Measurements from ENCODE around the gene TTF2. TPM values are rescaled to one million over a fixed set of nuclear protein-coding genes. Genes with fewer than 3 reads are reported as not detected.
"Not testable (repeated sequence)": the region's sequence is repeated elsewhere in the genome, so short reads cannot be mapped to it uniquely, and the experiment has no call there.

TTF2 gene
- polyA plus RNA-seq, 1 donor from 2014 or later: 2.6 TPM

DNA sequence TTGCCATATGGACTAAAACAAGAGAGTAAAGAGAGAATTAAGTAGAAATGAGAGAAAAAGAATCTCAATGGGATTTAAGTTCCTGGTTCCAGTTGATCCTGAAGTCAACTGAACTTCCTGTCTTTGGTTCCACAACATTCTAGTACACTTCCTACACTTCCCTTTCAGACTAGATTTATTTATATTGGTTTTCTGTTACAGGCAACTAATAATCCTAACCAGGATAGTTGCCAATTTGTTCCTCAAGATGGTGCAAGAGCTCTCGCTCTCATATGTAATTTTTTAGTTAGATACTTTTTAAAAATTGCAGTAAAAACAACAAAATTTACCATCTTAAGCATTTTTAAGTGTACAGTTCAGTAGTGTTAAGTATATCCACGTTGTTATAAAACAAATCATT, 90.2 kb downstream of the TTF2 start:
- no peaks in the 10 kb centered on the region for H3K36me3 ChIP-seq (ENCODE audit: insufficient read depth, low read length)
- no peak overlapping the region for H2AFZ ChIP-seq (ENCODE audit: low read depth, low read length)
- no peak overlapping the region for H3K9ac ChIP-seq (ENCODE audit: low read length)
- no peak overlapping the region for H3K27ac ChIP-seq (ENCODE audit: low read length)
- no peaks in the 10 kb centered on the region for H4K20me1 ChIP-seq (ENCODE audit: insufficient read depth)
- no peaks in the 10 kb centered on the region for H3K27me3 ChIP-seq (ENCODE audit: insufficient read depth, low read depth, low read length)
- no peaks in the 10 kb centered on the region for H3K9me3 ChIP-seq (ENCODE audit: low read length)
- H3K9me2 ChIP-seq (ENCODE audit: insufficient read depth, low read length): no peaks in the 10 kb centered on the region
- H3K4me3 ChIP-seq (ENCODE audit: low read length): no peak overlapping the region
- no peak overlapping the region for H3K4me2 ChIP-seq (ENCODE audit: low read length)
- no peak for TF ChIP-seq POLR2AphosphoS5 (IDR thresholded peaks at IDR 0.05)
- no peak for TF ChIP-seq RAD21 (conservative IDR thresholded peaks at IDR 0.05)
- no peak for TF ChIP-seq MXI1 (conservative IDR thresholded peaks at IDR 0.05; ENCODE audit: poor library complexity, severe bottlenecking)
- TF ChIP-seq, protein P1, sequence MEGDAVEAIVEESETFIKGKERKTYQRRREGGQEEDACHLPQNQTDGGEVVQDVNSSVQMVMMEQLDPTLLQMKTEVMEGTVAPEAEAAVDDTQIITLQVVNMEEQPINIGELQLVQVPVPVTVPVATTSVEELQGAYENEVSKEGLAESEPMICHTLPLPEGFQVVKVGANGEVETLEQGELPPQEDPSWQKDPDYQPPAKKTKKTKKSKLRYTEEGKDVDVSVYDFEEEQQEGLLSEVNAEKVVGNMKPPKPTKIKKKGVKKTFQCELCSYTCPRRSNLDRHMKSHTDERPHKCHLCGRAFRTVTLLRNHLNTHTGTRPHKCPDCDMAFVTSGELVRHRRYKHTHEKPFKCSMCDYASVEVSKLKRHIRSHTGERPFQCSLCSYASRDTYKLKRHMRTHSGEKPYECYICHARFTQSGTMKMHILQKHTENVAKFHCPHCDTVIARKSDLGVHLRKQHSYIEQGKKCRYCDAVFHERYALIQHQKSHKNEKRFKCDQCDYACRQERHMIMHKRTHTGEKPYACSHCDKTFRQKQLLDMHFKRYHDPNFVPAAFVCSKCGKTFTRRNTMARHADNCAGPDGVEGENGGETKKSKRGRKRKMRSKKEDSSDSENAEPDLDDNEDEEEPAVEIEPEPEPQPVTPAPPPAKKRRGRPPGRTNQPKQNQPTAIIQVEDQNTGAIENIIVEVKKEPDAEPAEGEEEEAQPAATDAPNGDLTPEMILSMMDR (IDR thresholded peaks at IDR 0.05; ENCODE audit: poor library complexity, severe bottlenecking): no peak
- no peak for TF ChIP-seq EZH2 (IDR thresholded peaks at IDR 0.05; ENCODE audit: borderline replicate concordance, insufficient read depth, low read length, poor library complexity, severe bottlenecking)
- no peak for TF ChIP-seq SMC3 (conservative IDR thresholded peaks at IDR 0.05; ENCODE audit: poor library complexity)
- TF ChIP-seq, protein P2, sequence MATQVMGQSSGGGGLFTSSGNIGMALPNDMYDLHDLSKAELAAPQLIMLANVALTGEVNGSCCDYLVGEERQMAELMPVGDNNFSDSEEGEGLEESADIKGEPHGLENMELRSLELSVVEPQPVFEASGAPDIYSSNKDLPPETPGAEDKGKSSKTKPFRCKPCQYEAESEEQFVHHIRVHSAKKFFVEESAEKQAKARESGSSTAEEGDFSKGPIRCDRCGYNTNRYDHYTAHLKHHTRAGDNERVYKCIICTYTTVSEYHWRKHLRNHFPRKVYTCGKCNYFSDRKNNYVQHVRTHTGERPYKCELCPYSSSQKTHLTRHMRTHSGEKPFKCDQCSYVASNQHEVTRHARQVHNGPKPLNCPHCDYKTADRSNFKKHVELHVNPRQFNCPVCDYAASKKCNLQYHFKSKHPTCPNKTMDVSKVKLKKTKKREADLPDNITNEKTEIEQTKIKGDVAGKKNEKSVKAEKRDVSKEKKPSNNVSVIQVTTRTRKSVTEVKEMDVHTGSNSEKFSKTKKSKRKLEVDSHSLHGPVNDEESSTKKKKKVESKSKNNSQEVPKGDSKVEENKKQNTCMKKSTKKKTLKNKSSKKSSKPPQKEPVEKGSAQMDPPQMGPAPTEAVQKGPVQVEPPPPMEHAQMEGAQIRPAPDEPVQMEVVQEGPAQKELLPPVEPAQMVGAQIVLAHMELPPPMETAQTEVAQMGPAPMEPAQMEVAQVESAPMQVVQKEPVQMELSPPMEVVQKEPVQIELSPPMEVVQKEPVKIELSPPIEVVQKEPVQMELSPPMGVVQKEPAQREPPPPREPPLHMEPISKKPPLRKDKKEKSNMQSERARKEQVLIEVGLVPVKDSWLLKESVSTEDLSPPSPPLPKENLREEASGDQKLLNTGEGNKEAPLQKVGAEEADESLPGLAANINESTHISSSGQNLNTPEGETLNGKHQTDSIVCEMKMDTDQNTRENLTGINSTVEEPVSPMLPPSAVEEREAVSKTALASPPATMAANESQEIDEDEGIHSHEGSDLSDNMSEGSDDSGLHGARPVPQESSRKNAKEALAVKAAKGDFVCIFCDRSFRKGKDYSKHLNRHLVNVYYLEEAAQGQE (IDR thresholded peaks at IDR 0.05; ENCODE audit: borderline replicate concordance): no peak
- no peak for TF ChIP-seq EP300 (conservative IDR thresholded peaks at IDR 0.05; ENCODE audit: poor library complexity, severe bottlenecking)
- TF ChIP-seq TAF1 (IDR thresholded peaks at IDR 0.05; ENCODE audit: low read depth): no peak
- no peaks in the 10 kb centered on the region for H3K79me2 ChIP-seq (replicated peaks; ENCODE audit: insufficient read depth, low read length)
- no peaks in the 10 kb centered on the region for H3F3A ChIP-seq (ENCODE audit: insufficient read depth, low read length, poor library complexity, severe bottlenecking)

DNA sequence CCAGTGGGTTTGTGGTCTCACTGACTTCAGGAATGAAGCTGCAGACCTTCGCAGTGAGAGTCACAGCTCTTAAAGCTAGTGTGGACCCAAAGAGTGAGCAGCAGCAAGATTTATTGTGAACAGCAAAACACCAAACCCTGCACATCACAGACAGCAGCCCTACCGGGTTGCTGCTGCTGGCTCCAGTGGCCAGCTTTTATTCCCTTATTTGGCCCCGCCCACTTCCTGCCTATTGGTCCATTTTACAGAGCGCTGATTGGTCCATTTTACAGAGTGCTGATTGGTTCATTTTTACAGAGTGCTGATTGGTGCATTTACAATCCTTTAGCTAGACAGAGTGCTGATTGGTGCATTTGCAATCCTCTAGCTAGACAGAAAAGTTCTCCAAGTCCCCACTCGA, 91.2 kb downstream of the TTF2 start:
- H3K4me3 ChIP-seq (ENCODE audit: low read length); H3K4me2 ChIP-seq (ENCODE audit: low read length): not testable (repeated sequence)

More for the DNA sequence above, 91.2 kb downstream of the TTF2 start:
- not testable (repeated sequence) for H3K27ac ChIP-seq (ENCODE audit: low read length); H3K9me3 ChIP-seq (ENCODE audit: low read length); H3F3A ChIP-seq (ENCODE audit: insufficient read depth, low read length, poor library complexity, severe bottlenecking); H4K20me1 ChIP-seq (ENCODE audit: insufficient read depth); H3K27me3 ChIP-seq (ENCODE audit: insufficient read depth, low read depth, low read length); H2AFZ ChIP-seq (ENCODE audit: low read depth, low read length); H3K9me2 ChIP-seq (ENCODE audit: insufficient read depth, low read length); H3K79me2 ChIP-seq (replicated peaks; ENCODE audit: insufficient read depth, low read length); H3K9ac ChIP-seq (ENCODE audit: low read length); H3K36me3 ChIP-seq (ENCODE audit: insufficient read depth, low read length)

Small RNA genes within 50 kb of the gene (small RNA-seq; reads per million reads assigned to genes)
- gene MIR942: 0.24 to 8.0 (median 6.4) reads per million in 3 experiments

Other genes with a start within 250 kb of the TTF2 start
- gene PTGFRN, start 150.4 kb upstream of the TTF2 start, polyA plus RNA-seq: 20.1 and 25.0 TPM in 2 replicates
- 1.4 and 2.3 TPM in 2 replicates for gene CD101, start 58.6 kb upstream of the TTF2 start, polyA plus RNA-seq
- gene TRIM45, start 61.4 kb downstream of the TTF2 start, polyA plus RNA-seq: 4.6 and 4.9 TPM in 2 replicates
- gene VTCN1, start 150.6 kb downstream of the TTF2 start, polyA plus RNA-seq: 2.1 and 2.6 TPM in 2 replicates

All from neural cell (in vitro differentiated cells).